Testis (tissue), 3 donors: ENCODE results near the gene TBX21. TPM values are rescaled to one million over a fixed set of nuclear protein-coding genes. Genes with fewer than 3 reads are reported as not detected.

Experiments used
- DNase-seq: peaks from one replicate; pipeline ENCODE4 v3.0.0-alpha.2; 2019
- H3K27ac ChIP-seq, 2 donors: fragments of 200-600 bp; sonication (generic); one replicate each; pipeline ENCODE4 v1.5.1; 2019
- H3K27me3 ChIP-seq: fragments of 200-600 bp; sonication (generic); one replicate; pipeline ENCODE4 v1.5.1; 2019
- H3K36me3 ChIP-seq: fragments of 200-600 bp; sonication (generic); one replicate; pipeline ENCODE4 v1.5.1; 2017; ENCODE audit warnings: low read depth; ENCODE audit errors: missing control alignments
- H3K4me1 ChIP-seq: fragments of 200-600 bp; sonication (generic); one replicate; pipeline ENCODE4 v1.5.1; 2019
- H3K4me3 ChIP-seq, 2 donors: fragments of 200-600 bp; sonication (generic); one replicate each; pipeline ENCODE4 v1.5.1; 2017 to 2019
- H3K9me3 ChIP-seq: fragments of 200-600 bp; sonication (generic); one replicate; pipeline ENCODE4 v1.5.1; 2017
- POLR2A ChIP-seq: fragments of 450-650 bp; IDR thresholded peaks from one replicate; pipeline ENCODE4 v1.6.1; 2017; ENCODE audit warnings: antibody characterized with exemption, mild to moderate bottlenecking, moderate library complexity
- WGBS, 2 donors: methylation state at CpG; one replicate each; pipeline ENCODE4 v1.1.5; 2018; 5-methylcytosine and 5-hydroxymethylcytosine counted together
- intact Hi-C: fragments of 100-400 bp; cut with DNase I; formaldehyde crosslinking; loops from one replicate; pipeline ENCODE4 v1.15.1; 2023; ENCODE audit warnings: low total_unique reads
- polyA plus RNA-seq: library from polyadenylated mRNA; stranded (reverse); fragments of 350-450 nt; fragmentation: Illumina TruSeq; extraction: RNeasy Lipid Tissue Mini Kit (QIAGEN cat#74804); gene quantifications from one replicate; pipeline ENCODE4 v1.2.3, GENCODE V29; 2014; ENCODE audit warnings: low read depth, low replicate concordance; ENCODE audit not compliant: insufficient read depth
- total RNA-seq, 2 donors: library from RNA; depleted of rRNA; stranded (reverse); fragments of >200 nt; gene quantifications; one replicate each; pipeline ENCODE4 v1.2.3, GENCODE V29; 2016
- TF ChIP-seq, protein P1 (sequence below), 3 experiments: fragments of 450-650 bp in 2 of 3; fragments of 200-600 bp in 1 of 3; sonication (generic) in 1 of 3; IDR thresholded peaks; one replicate each; pipeline ENCODE4 v1.5.1; 2016 to 2019; ENCODE audit warnings: antibody characterized with exemption in 3 of 3, mild to moderate bottlenecking in 2 of 3, moderate library complexity in 1 of 3

Gene TBX21
- total and polyA plus RNA-seq, 3 donors from 2014 or later = 1.1 to 2.2 (median 1.8) TPM

GRCh38 chr17:47703191-47703591, 29.8 kb upstream of the TBX21 start:
- Histone ChIP-seq H3K27me3 (no peaks in the 10 kb centered on the region), H3K4me1 (peaks cover 8% of the 10 kb centered on the region), H3K36me3 (no peaks in the 10 kb centered on the region), H3K4me3 (no peak overlapping the region), H3K9me3 (no peaks in the 10 kb centered on the region), H3K27ac (no peak overlapping the region)
- no peak for TF ChIP-seq POLR2A
- TF ChIP-seq, protein P1, sequence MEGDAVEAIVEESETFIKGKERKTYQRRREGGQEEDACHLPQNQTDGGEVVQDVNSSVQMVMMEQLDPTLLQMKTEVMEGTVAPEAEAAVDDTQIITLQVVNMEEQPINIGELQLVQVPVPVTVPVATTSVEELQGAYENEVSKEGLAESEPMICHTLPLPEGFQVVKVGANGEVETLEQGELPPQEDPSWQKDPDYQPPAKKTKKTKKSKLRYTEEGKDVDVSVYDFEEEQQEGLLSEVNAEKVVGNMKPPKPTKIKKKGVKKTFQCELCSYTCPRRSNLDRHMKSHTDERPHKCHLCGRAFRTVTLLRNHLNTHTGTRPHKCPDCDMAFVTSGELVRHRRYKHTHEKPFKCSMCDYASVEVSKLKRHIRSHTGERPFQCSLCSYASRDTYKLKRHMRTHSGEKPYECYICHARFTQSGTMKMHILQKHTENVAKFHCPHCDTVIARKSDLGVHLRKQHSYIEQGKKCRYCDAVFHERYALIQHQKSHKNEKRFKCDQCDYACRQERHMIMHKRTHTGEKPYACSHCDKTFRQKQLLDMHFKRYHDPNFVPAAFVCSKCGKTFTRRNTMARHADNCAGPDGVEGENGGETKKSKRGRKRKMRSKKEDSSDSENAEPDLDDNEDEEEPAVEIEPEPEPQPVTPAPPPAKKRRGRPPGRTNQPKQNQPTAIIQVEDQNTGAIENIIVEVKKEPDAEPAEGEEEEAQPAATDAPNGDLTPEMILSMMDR (IDR thresholded peaks at IDR 0.05) = no peak
- 59 to 69% methylated on average over 15 of the region's 15 CpGs for WGBS, 2 donors
- no peak for DNase-seq
- intact Hi-C loops = no loop called here

DNA sequence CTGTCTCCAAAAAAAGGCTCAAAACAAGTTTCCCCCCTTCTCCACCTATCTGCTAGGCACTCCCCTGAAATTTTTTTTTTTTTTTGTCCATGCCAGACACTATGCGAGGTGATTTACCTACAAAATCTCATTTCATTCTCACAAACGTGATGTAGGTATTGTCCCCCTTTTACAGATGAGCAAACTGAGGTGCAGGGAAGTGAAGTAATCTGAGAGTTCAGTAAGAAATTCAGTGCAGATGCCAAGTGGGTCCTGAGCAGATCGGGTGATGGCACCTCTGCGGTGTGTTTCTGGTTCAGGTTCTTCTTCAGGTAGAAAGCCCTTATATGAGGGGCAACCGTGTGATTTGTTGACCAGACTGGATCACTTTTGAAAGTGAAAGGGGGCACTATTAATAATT, 29.4 kb upstream of the TBX21 start:
- Histone ChIP-seq H3K9me3 (no peaks in the 10 kb centered on the region), H3K4me3 (no peak overlapping the region), H3K4me1 (peaks cover 8% of the 10 kb centered on the region), H3K27me3 (no peaks in the 10 kb centered on the region), H3K36me3 (no peaks in the 10 kb centered on the region), H3K27ac (no peak overlapping the region)
- WGBS, 2 donors = 91% methylated on average over 5 of the region's 5 CpGs
- no peak for DNase-seq
- TF ChIP-seq POLR2A = no peak
- TF ChIP-seq, protein P1 (IDR thresholded peaks at IDR 0.05) = no peak
- intact Hi-C loops = no loop called here

- intact Hi-C loops = no loop called here
- no peak overlapping the region for H3K27ac ChIP-seq
- H3K27me3 ChIP-seq = no peaks in the 10 kb centered on the region
- no peak for DNase-seq
- H3K36me3 ChIP-seq = no peaks in the 10 kb centered on the region
- no peaks in the 10 kb centered on the region for H3K9me3 ChIP-seq
- 52 to 98% methylated on average over 9 to 14 of the region's 14 CpGs for WGBS, 2 donors
- no peak for TF ChIP-seq POLR2A
- TF ChIP-seq, protein P1 (IDR thresholded peaks at IDR 0.05) = no peak
- H3K4me1 ChIP-seq = peaks cover 8% of the 10 kb centered on the region
- no peak overlapping the region for H3K4me3 ChIP-seq
Measured at GRCh38 chr17:47704116-47704515, 28.9 kb upstream of the TBX21 start.

GRCh38 chr17:47704736-47705135, 28.3 kb upstream of the TBX21 start:
- no peaks in the 10 kb centered on the region for H3K9me3 ChIP-seq
- no peak for DNase-seq
- no peaks in the 10 kb centered on the region for H3K27me3 ChIP-seq
- H3K4me1 ChIP-seq = peaks cover 8% of the 10 kb centered on the region
- no peak overlapping the region for H3K27ac ChIP-seq
- WGBS, 2 donors = 71 to 74% methylated on average over 6 of the region's 6 CpGs
- no peak overlapping the region for H3K4me3 ChIP-seq
- no peaks in the 10 kb centered on the region for H3K36me3 ChIP-seq
- intact Hi-C loops = no loop called here
- TF ChIP-seq POLR2A = no peak
- TF ChIP-seq, protein P1 (IDR thresholded peaks at IDR 0.05) = no peak
